PC-3 (cell line): ENCODE data around the gene FOXP1.

Experiments
- CTCF ChIP-seq: fragments of 300-600 bp; sonication (generic); conservative IDR thresholded peaks from 2 replicates; pipeline ENCODE4 v1.5.1; 2017; ENCODE audit warnings: antibody characterized with exemption, low read depth, mild to moderate bottlenecking, low read length
- EZH2 ChIP-seq: fragments of 300-600 bp; sonication (generic); IDR thresholded peaks from one replicate; pipeline ENCODE4 v1.6.1; 2017; ENCODE audit warnings: antibody characterized with exemption, mild to moderate bottlenecking, low read length; ENCODE audit not compliant: unreplicated experiment
- EZH2phosphoT487 ChIP-seq: fragments of 300-600 bp; sonication (generic); IDR thresholded peaks from 2 replicates; pipeline ENCODE4 v1.6.1; 2018; ENCODE audit warnings: mild to moderate bottlenecking, antibody characterized with exemption, low read length, borderline replicate concordance

- TF ChIP-seq CTCF = no peak
- TF ChIP-seq EZH2phosphoT487 = no peak
- no peak for TF ChIP-seq EZH2
Measured at GRCh38 chr3:71076361-71077002, 507.0 kb downstream of the FOXP1 start.
